ENCODE data around the gene OR1F1. TPM values are rescaled to one million over a fixed set of nuclear protein-coding genes. Genes with fewer than 3 reads are reported as not detected.
"Not testable (repeated sequence)": the region's sequence is repeated elsewhere in the genome, so short reads cannot be mapped to it uniquely, and the experiment has no call there.

OR1F1 gene
- total RNA-seq, 1 donor from 2014 or later: not detected

- no peak for DNase-seq (ENCODE audit: low read depth)
These were observed 13.9 kb upstream of the OR1F1 start for GRCh38 chr16:3173892-3174617.

GRCh38 chr16:3174618-3175148 lies 13.3 kb upstream of the OR1F1 start:
- DNase-seq (ENCODE audit: low read depth): no peak

GRCh38 chr16:3175157-3176093 lies 12.6 kb upstream of the OR1F1 start:
- no peak for DNase-seq (ENCODE audit: low read depth)

GRCh38 chr16:3179651-3180050 lies 8.4 kb upstream of the OR1F1 start:
- DNase-seq (ENCODE audit: low read depth): no peak

GRCh38 chr16:3180445-3180878 lies 7.5 kb upstream of the OR1F1 start:
- DNase-seq (ENCODE audit: low read depth): no peak

- DNase-seq (ENCODE audit: low read depth): not testable (repeated sequence)
These were observed 5.8 kb upstream of the OR1F1 start for GRCh38 chr16:3182293-3182607.

- no peak for DNase-seq (ENCODE audit: low read depth)
These were observed 5.2 kb upstream of the OR1F1 start for GRCh38 chr16:3182608-3183444.

GRCh38 chr16:3183445-3184139 lies 4.4 kb upstream of the OR1F1 start:
- DNase-seq (ENCODE audit: low read depth): no peak

- no peak for DNase-seq (ENCODE audit: low read depth)
These were observed 886 bp upstream of the OR1F1 start for GRCh38 chr16:3186946-3187690.

- no peak for DNase-seq (ENCODE audit: low read depth)
These were observed 596 bp downstream of the OR1F1 start for GRCh38 chr16:3188675-3188924.

GRCh38 chr16:3188925-3189825 lies 1.2 kb downstream of the OR1F1 start:
- DNase-seq (ENCODE audit: low read depth): no peak

- no peak for DNase-seq (ENCODE audit: low read depth)
These were observed 1.9 kb downstream of the OR1F1 start for GRCh38 chr16:3189869-3190268.

- no peak for DNase-seq (ENCODE audit: low read depth)
These were observed 2.9 kb downstream of the OR1F1 start for GRCh38 chr16:3190949-3191353.

GRCh38 chr16:3192476-3193019 lies 4.5 kb downstream of the OR1F1 start:
- DNase-seq (ENCODE audit: low read depth): no peak

- no peak for DNase-seq (ENCODE audit: low read depth)
These were observed 5.5 kb downstream of the OR1F1 start for GRCh38 chr16:3193221-3194212.

- no peak for DNase-seq (ENCODE audit: low read depth)
These were observed 6.8 kb downstream of the OR1F1 start for GRCh38 chr16:3194792-3195191.

- DNase-seq (ENCODE audit: low read depth): no peak
These were observed 8.0 kb downstream of the OR1F1 start for GRCh38 chr16:3195975-3196374.

- DNase-seq (ENCODE audit: low read depth): not testable (repeated sequence)
These were observed 9.8 kb downstream of the OR1F1 start for GRCh38 chr16:3197694-3198333.
